Measurements from ENCODE around the gene IL13.

The IL13 gene

DNA sequence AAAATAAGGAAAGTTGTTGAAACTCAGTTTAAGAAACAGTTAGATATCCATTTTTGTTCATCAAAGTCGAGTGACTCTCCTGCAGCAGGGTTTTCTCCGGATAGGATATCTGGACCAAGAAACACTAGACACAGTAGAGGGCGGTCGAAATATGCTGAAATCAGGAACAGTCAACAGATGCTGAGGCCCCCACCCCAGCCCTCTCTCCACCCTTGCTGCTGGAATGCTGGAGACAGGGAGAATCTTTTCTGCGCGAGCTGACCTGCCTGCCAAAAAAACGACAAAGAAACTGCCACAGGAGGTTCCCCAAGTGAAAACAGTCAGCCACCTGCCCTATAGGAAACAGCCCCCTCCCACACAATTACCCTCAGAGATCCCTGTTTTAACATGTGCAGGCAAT is 4.3 kb upstream of the IL13 start:
- ChIA-PET CTCF (interaction anchor here (1.3 kb wide), 1 partner anchor 9 kb away, joined by 3 read pairs; no protein-coding TSS in a partner anchor), POLR2A (interaction anchor here (0.6 kb wide), 1 partner anchor 1442 kb away, joined by 3 read pairs; no protein-coding TSS in a partner anchor)
- Histone ChIP-seq H3K27ac (ENCODE audit: insufficient read depth in 1 of 2, low read depth in 1 of 2, low read length in 2 of 2, poor library complexity in 1 of 2, severe bottlenecking in 2 of 2) (no peak overlapping the region), H3K4me3 (ENCODE audit: control insufficient read depth in 1 of 7, extremely low read depth in 1 of 7, insufficient read depth in 4 of 7, low read depth in 2 of 7, low read length in 6 of 7) (no peak overlapping the region), H3K36me3 (ENCODE audit: control insufficient read depth in 4 of 4, insufficient read depth in 4 of 4, low read length in 3 of 4) (no peaks in the 10 kb centered on the region), H3K9me3 (ENCODE audit: control extremely low read depth in 1 of 5, control insufficient read depth in 4 of 5, insufficient read depth in 2 of 5, low read depth in 1 of 5, low read length in 4 of 5) (peaks cover 0 to 5% (median 1%) of the 10 kb centered on the region in 5 experiments), H3K27me3 (replicated peaks in 2 of 5; ENCODE audit: control insufficient read depth in 4 of 5, insufficient read depth in 5 of 5, low read length in 4 of 5) (peaks cover 3 to 45% (median 15%) of the 10 kb centered on the region in 5 experiments), H3K4me1 (ENCODE audit: control extremely low read depth in 1 of 4, control insufficient read depth in 4 of 4, insufficient read depth in 4 of 4, low read length in 3 of 4) (peaks cover 0 to 17% (median 15%) of the 10 kb centered on the region in 4 experiments)
- DNase-seq: no peak
- 87% methylated on average over 3 of the region's 7 CpGs for WGBS (ENCODE audit: insufficient coverage)

- DNase-seq: peak; percentile 56 to 75 (median 64)
- POLR2A ChIA-PET: no interaction called here
- Histone ChIP-seq H3K27me3 (replicated peaks in 2 of 5; ENCODE audit: control insufficient read depth in 4 of 5, insufficient read depth in 5 of 5, low read length in 4 of 5) (peaks cover 3 to 45% (median 15%) of the 10 kb centered on the region in 5 experiments), H3K36me3 (ENCODE audit: control insufficient read depth in 4 of 4, insufficient read depth in 4 of 4, low read length in 3 of 4) (no peaks in the 10 kb centered on the region), H3K4me1 (ENCODE audit: control extremely low read depth in 1 of 4, control insufficient read depth in 4 of 4, insufficient read depth in 4 of 4, low read length in 3 of 4) (peaks cover 0 to 17% (median 15%) of the 10 kb centered on the region in 4 experiments), H3K4me3 (ENCODE audit: control insufficient read depth in 1 of 7, extremely low read depth in 1 of 7, insufficient read depth in 4 of 7, low read depth in 2 of 7, low read length in 6 of 7) (peak overlapping the region; percentile 13 to 69 (median 56)), H3K27ac (ENCODE audit: insufficient read depth in 1 of 2, low read depth in 1 of 2, low read length in 2 of 2, poor library complexity in 1 of 2, severe bottlenecking in 2 of 2) (no peak overlapping the region), H3K9me3 (ENCODE audit: control extremely low read depth in 1 of 5, control insufficient read depth in 4 of 5, insufficient read depth in 2 of 5, low read depth in 1 of 5, low read length in 4 of 5) (no peaks in the 10 kb centered on the region)
- 3% methylated on average over 58 of the region's 92 CpGs for WGBS (ENCODE audit: insufficient coverage)
- CTCF ChIA-PET: interaction anchor here (1.5 to 2.6 kb wide), 2 partner anchors 8 to 59 kb away, joined by 3 to 7 read pairs; no protein-coding TSS in a partner anchor
These were observed 1.9 kb upstream of the IL13 start for GRCh38 chr5:132655821-132656773.

DNA sequence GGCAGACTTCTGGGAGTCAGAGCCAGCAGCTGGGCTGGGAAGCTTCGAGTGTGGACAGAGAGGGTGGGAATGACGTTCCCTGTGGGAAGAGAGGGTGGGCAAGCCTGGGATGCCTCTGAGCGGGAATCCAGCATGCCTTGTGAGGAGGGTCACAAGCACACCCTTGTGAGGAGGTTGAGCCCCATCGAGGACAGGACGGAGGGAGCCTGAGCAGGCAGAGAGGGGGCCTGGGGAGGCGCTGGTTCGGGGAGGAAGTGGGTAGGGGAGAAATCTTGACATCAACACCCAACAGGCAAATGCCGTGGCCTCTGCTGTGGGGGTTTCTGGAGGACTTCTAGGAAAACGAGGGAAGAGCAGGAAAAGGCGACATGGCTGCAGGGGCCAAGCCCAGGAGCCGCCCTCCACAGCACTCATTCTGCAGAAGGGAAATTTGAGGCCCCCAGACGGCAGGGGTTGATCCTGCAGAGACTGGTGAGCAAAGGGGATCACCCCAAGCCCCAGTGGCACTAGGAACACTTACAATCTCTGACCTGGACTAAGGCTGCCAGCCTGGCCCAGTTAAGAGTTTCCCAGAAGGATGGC is 1.1 kb upstream of the IL13 start:
- Histone ChIP-seq H3K4me3 (ENCODE audit: control insufficient read depth in 1 of 7, extremely low read depth in 1 of 7, insufficient read depth in 4 of 7, low read depth in 2 of 7, low read length in 6 of 7) (peak overlapping the region in 4 of 7 experiments; percentile 28 to 69 (median 62)), H3K36me3 (ENCODE audit: control insufficient read depth in 4 of 4, insufficient read depth in 4 of 4, low read length in 3 of 4) (no peaks in the 10 kb centered on the region), H3K27ac (ENCODE audit: insufficient read depth in 1 of 2, low read depth in 1 of 2, low read length in 2 of 2, poor library complexity in 1 of 2, severe bottlenecking in 2 of 2) (no peak overlapping the region), H3K9me3 (ENCODE audit: control extremely low read depth in 1 of 5, control insufficient read depth in 4 of 5, insufficient read depth in 2 of 5, low read depth in 1 of 5, low read length in 4 of 5) (no peaks in the 10 kb centered on the region), H3K4me1 (ENCODE audit: control extremely low read depth in 1 of 4, control insufficient read depth in 4 of 4, insufficient read depth in 4 of 4, low read length in 3 of 4) (peaks cover 0 to 21% (median 16%) of the 10 kb centered on the region in 4 experiments), H3K27me3 (replicated peaks in 2 of 5; ENCODE audit: control insufficient read depth in 4 of 5, insufficient read depth in 5 of 5, low read length in 4 of 5) (peaks cover 3 to 45% (median 15%) of the 10 kb centered on the region in 5 experiments)
- ChIA-PET CTCF (interaction anchor here (1.5 to 2.6 kb wide), 2 partner anchors 9 to 59 kb away, joined by 3 to 7 read pairs; no protein-coding TSS in a partner anchor), POLR2A (no interaction called here)
- peak in 2 of 3 donors; percentile 32 to 55 for DNase-seq
- WGBS (ENCODE audit: insufficient coverage): 26% methylated on average over 9 of the region's 12 CpGs

DNA sequence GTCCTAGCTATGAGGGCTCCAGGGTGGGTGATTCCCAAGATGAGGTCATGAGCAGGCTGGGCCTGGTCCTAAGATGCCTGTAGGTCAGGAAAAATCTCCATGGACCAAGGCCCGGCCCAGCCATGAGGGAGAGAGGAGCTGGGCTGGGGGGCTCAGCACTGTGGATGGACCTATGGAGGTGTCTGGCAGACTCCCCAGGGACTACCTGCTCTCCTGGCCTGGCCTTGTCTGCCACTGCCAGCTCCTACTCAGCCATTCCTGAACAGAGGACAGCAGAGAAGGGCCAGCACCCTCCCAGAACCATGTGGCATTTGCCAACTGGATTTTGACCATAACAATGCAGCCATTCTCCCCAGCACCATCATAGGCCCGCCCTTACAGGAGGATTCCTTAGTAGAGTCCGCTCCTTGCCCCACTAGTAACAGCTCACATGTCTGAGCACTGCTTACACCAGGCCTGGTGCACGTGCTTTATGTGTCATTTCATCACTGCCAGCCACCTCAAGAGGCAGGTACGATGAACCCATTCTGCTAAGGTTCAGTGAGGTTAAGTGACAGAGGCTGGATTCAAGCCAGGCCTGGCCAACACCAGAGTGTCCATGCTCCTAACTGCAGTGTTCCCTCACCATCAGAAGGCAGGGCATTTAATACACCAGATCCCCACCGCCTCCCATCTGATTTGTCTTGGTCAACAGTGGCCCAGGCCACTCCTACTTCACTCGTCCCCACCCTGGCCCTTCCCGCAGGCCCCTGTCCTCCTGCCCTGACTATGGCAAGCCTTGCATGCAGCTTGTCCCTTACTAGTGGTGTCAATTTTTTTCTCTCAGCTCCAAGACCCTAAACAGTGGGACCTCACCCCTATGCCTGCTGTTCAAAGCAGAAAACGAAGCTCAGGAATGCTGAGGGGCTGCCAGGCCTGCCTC is 669 bp downstream of the IL13 start:
- POLR2A ChIA-PET: interaction anchor here (0.7 kb wide), 1 partner anchor 11 kb away, joined by 3 read pairs; no protein-coding TSS in a partner anchor
- Histone ChIP-seq H3K36me3 (ENCODE audit: control insufficient read depth in 4 of 4, insufficient read depth in 4 of 4, low read length in 3 of 4) (no peaks in the 10 kb centered on the region), H3K4me1 (ENCODE audit: control extremely low read depth in 1 of 4, control insufficient read depth in 4 of 4, insufficient read depth in 4 of 4, low read length in 3 of 4) (peaks cover 2 to 32% (median 27%) of the 10 kb centered on the region in 4 experiments), H3K27me3 (replicated peaks in 2 of 5; ENCODE audit: control insufficient read depth in 4 of 5, insufficient read depth in 5 of 5, low read length in 4 of 5) (peaks cover 3 to 40% (median 15%) of the 10 kb centered on the region in 5 experiments), H3K4me3 (ENCODE audit: control insufficient read depth in 1 of 7, extremely low read depth in 1 of 7, insufficient read depth in 4 of 7, low read depth in 2 of 7, low read length in 6 of 7) (no peak overlapping the region), H3K27ac (ENCODE audit: insufficient read depth in 1 of 2, low read depth in 1 of 2, low read length in 2 of 2, poor library complexity in 1 of 2, severe bottlenecking in 2 of 2) (no peak overlapping the region), H3K9me3 (ENCODE audit: control extremely low read depth in 1 of 5, control insufficient read depth in 4 of 5, insufficient read depth in 2 of 5, low read depth in 1 of 5, low read length in 4 of 5) (no peaks in the 10 kb centered on the region)
- CTCF ChIA-PET: interaction anchor here (0.7 to 4.1 kb wide), 8 partner anchors 27 to 96 kb away, joined by 3 to 15 read pairs (median 3); no protein-coding TSS in a partner anchor
- WGBS (ENCODE audit: insufficient coverage): 97% methylated on average over 9 of the region's 9 CpGs
- no peak for DNase-seq

DNA sequence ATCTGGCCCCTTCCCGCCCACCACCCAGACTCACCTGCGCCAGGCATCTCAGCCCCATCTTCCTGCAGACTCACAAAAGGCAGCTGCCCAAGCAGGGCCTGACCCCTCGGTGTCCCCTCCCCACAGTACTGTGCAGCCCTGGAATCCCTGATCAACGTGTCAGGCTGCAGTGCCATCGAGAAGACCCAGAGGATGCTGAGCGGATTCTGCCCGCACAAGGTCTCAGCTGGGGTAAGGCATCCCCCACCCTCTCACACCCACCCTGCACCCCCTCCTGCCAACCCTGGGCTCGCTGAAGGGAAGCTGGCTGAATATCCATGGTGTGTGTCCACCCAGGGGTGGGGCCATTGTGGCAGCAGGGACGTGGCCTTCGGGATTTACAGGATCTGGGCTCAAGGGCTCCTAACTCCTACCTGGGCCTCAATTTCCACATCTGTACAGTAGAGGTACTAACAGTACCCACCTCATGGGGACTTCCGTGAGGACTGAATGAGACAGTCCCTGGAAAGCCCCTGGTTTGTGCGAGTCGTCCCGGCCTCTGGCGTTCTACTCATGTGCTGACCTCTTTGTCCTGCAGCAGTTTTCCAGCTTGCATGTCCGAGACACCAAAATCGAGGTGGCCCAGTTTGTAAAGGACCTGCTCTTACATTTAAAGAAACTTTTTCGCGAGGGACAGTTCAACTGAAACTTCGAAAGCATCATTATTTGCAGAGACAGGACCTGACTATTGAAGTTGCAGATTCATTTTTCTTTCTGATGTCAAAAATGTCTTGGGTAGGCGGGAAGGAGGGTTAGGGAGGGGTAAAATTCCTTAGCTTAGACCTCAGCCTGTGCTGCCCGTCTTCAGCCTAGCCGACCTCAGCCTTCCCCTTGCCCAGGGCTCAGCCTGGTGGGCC is 1.9 kb downstream of the IL13 start:
- DNase-seq: no peak
- POLR2A ChIA-PET: no interaction called here
- 98% methylated on average over 20 of the region's 23 CpGs for WGBS (ENCODE audit: insufficient coverage)
- Histone ChIP-seq H3K27ac (ENCODE audit: insufficient read depth in 1 of 2, low read depth in 1 of 2, low read length in 2 of 2, poor library complexity in 1 of 2, severe bottlenecking in 2 of 2) (no peak overlapping the region), H3K36me3 (ENCODE audit: control insufficient read depth in 4 of 4, insufficient read depth in 4 of 4, low read length in 3 of 4) (no peaks in the 10 kb centered on the region), H3K9me3 (ENCODE audit: control extremely low read depth in 1 of 5, control insufficient read depth in 4 of 5, insufficient read depth in 2 of 5, low read depth in 1 of 5, low read length in 4 of 5) (no peaks in the 10 kb centered on the region), H3K27me3 (replicated peaks in 2 of 5; ENCODE audit: control insufficient read depth in 4 of 5, insufficient read depth in 5 of 5, low read length in 4 of 5) (peaks cover under 1 to 28% (median 15%) of the 10 kb centered on the region in 5 experiments), H3K4me1 (ENCODE audit: control extremely low read depth in 1 of 4, control insufficient read depth in 4 of 4, insufficient read depth in 4 of 4, low read length in 3 of 4) (peaks cover 2 to 39% (median 29%) of the 10 kb centered on the region in 4 experiments), H3K4me3 (ENCODE audit: control insufficient read depth in 1 of 7, extremely low read depth in 1 of 7, insufficient read depth in 4 of 7, low read depth in 2 of 7, low read length in 6 of 7) (no peak overlapping the region)
- CTCF ChIA-PET: interaction anchor here (1.0 to 4.1 kb wide), 4 partner anchors 25 to 57 kb away, joined by 3 to 15 read pairs (median 4); no protein-coding TSS in a partner anchor

Data from common myeloid progenitor, CD34-positive (primary cell).